Liver (tissue), 9 donors: ENCODE measurements around the gene CGAS. TPM values are rescaled to one million over a fixed set of nuclear protein-coding genes. Genes with fewer than 3 reads are reported as not detected.
A peak's percentile ranks its signal among the peaks of the same experiment; 100 is the strongest.

Experiments
- DNase-seq: peaks from one replicate; pipeline ENCODE4 v3.0.0-alpha.2; 2017; ENCODE audit warnings: low spot score
- H3K27ac ChIP-seq, 2 donors: one replicate each; pipeline ENCODE4 v1.7.0; 2013; ENCODE audit warnings: inconsistent platforms in 2 of 2, low read length in 2 of 2, control low read depth in 1 of 2, low read depth in 1 of 2, mild to moderate bottlenecking in 1 of 2
- H3K27me3 ChIP-seq, 4 donors: one replicate each; pipeline versions ENCODE4 v1.6.1 to v1.7.0; 2013; ENCODE audit warnings: low read length in 3 of 4, inconsistent platforms in 1 of 4, mild to moderate bottlenecking in 1 of 4, moderate library complexity in 1 of 4; ENCODE audit not compliant: control insufficient read depth in 4 of 4, insufficient read depth in 4 of 4
- H3K36me3 ChIP-seq, 4 donors: one replicate each; pipeline versions ENCODE4 v1.6.1 to v1.7.0; 2013; ENCODE audit warnings: low read length in 3 of 4, mild to moderate bottlenecking in 3 of 4, low read depth in 1 of 4, moderate library complexity in 1 of 4; ENCODE audit not compliant: control insufficient read depth in 4 of 4, insufficient read depth in 3 of 4
- H3K4me1 ChIP-seq, 4 donors: one replicate each; pipeline versions ENCODE4 v1.6.1 to v1.7.0; 2013; ENCODE audit warnings: low read length in 3 of 4, mild to moderate bottlenecking in 3 of 4, moderate library complexity in 1 of 4; ENCODE audit not compliant: control insufficient read depth in 4 of 4, insufficient read depth in 4 of 4
- H3K4me3 ChIP-seq, 3 donors: one replicate each; pipeline versions ENCODE4 v1.6.1 to v1.7.0; 2013; ENCODE audit warnings: low read length in 3 of 3, control low read depth in 1 of 3, low read depth in 1 of 3, mild to moderate bottlenecking in 1 of 3
- H3K9ac ChIP-seq, 2 donors: one replicate each; pipeline ENCODE4 v1.7.0; 2013; ENCODE audit warnings: low read length in 2 of 2, mild to moderate bottlenecking in 2 of 2, moderate library complexity in 2 of 2, control low read depth in 1 of 2, low read depth in 1 of 2
- H3K9me3 ChIP-seq, 4 donors: one replicate each; pipeline versions ENCODE4 v1.6.1 to v1.7.0; 2013; ENCODE audit warnings: low read length in 3 of 4; ENCODE audit not compliant: control insufficient read depth in 4 of 4
- ATF3 ChIP-seq: IDR thresholded peaks from 2 replicates; pipeline ENCODE4 v1.6.1; 2016; ENCODE audit warnings: antibody characterized with exemption
- EGR1 ChIP-seq, 2 donors: IDR thresholded peaks; 2 replicates each; pipeline ENCODE4 v1.6.1; 2016 to 2018; ENCODE audit warnings: antibody characterized with exemption in 2 of 2, low read depth in 2 of 2
- FOXA1 ChIP-seq: IDR thresholded peaks from 2 replicates; pipeline ENCODE4 v1.6.1; 2016; ENCODE audit warnings: antibody characterized with exemption
- FOXA2 ChIP-seq: IDR thresholded peaks from 2 replicates; pipeline ENCODE4 v1.6.1; 2016; ENCODE audit warnings: antibody characterized with exemption
- GABPA ChIP-seq, 2 donors: IDR thresholded peaks in 1 of 2; conservative IDR thresholded peaks in 1 of 2; 2 replicates each; pipeline ENCODE4 v1.6.1; 2016; ENCODE audit warnings: antibody characterized with exemption in 2 of 2, mild to moderate bottlenecking in 1 of 2, moderate library complexity in 1 of 2
- HNF4A ChIP-seq, 2 donors: conservative IDR thresholded peaks; 2 replicates each; pipeline ENCODE4 v1.6.1; 2016; ENCODE audit warnings: antibody characterized with exemption in 2 of 2, mild to moderate bottlenecking in 2 of 2
- HNF4G ChIP-seq: IDR thresholded peaks from 2 replicates; pipeline ENCODE4 v1.6.1; 2016; ENCODE audit warnings: antibody characterized with exemption
- JUND ChIP-seq, 2 donors: IDR thresholded peaks; 2 replicates each; pipeline ENCODE4 v1.6.1; 2016; ENCODE audit warnings: antibody characterized with exemption in 2 of 2
- NR2F2 ChIP-seq: IDR thresholded peaks from 2 replicates; pipeline ENCODE4 v1.6.1; 2016; ENCODE audit warnings: antibody characterized with exemption
- RAD21 ChIP-seq, 2 donors: IDR thresholded peaks; 2 replicates each; pipeline ENCODE4 v1.6.1; 2016; ENCODE audit warnings: antibody characterized with exemption in 2 of 2, mild to moderate bottlenecking in 2 of 2
- RXRA ChIP-seq, 2 donors: IDR thresholded peaks; 2 replicates each; pipeline ENCODE4 v1.6.1; 2017 to 2018; ENCODE audit warnings: antibody characterized with exemption in 2 of 2, mild to moderate bottlenecking in 1 of 2
- SP1 ChIP-seq: IDR thresholded peaks from 2 replicates; pipeline ENCODE4 v1.6.1; 2018; ENCODE audit warnings: antibody characterized with exemption, mild to moderate bottlenecking
- TAF1 ChIP-seq: conservative IDR thresholded peaks from 2 replicates; pipeline ENCODE4 v1.6.1; 2016; ENCODE audit warnings: antibody characterized with exemption, mild to moderate bottlenecking
- YY1 ChIP-seq: IDR thresholded peaks from 2 replicates; pipeline ENCODE4 v1.6.1; 2016; ENCODE audit warnings: antibody characterized with exemption, mild to moderate bottlenecking
- WGBS: extraction: QIAGEN DNeasy Blood & Tissue Kit; methylation state at CpG from one replicate; pipeline ENCODE4 v1.1.7; 2013; 5-methylcytosine and 5-hydroxymethylcytosine counted together
- polyA plus RNA-seq, 2 donors: library from polyadenylated mRNA; stranded (reverse) in 1 of 2; unstranded in 1 of 2; fragments of 200-250 nt in 1 of 2; fragments of >200 nt in 1 of 2; fragmentation: Nextera tagmentation in 1 of 2; extraction: Ambion mirVana in 1 of 2; gene quantifications; one replicate each; pipeline versions ENCODE4 v1.2.1 to v1.2.3, GENCODE V29; 2013 to 2015
- total RNA-seq, 2 donors: library from RNA; depleted of rRNA; stranded (reverse); fragments of >200 nt; gene quantifications; one replicate each; pipeline ENCODE4 v1.2.3, GENCODE V29; 2014
- TF ChIP-seq, protein P1 (sequence below): IDR thresholded peaks from 2 replicates; pipeline ENCODE4 v1.6.1; 2016; ENCODE audit warnings: antibody characterized with exemption
- TF ChIP-seq, protein P2 (sequence below): IDR thresholded peaks from 2 replicates; pipeline ENCODE4 v1.6.1; 2016; ENCODE audit warnings: antibody characterized with exemption, mild to moderate bottlenecking
- TF ChIP-seq, protein P3 (sequence below): fragments of 150-350 bp; IDR thresholded peaks from 2 replicates; pipeline ENCODE4 v1.5.1; 2017; ENCODE audit warnings: improper control_type of control experiment, low read depth, low read length; ENCODE audit not compliant: missing input control
- TF ChIP-seq, protein P4 (sequence below): IDR thresholded peaks from 2 replicates; pipeline ENCODE4 v1.6.1; 2016; ENCODE audit warnings: antibody characterized with exemption
- donor health status: healthy.
- donor health status: healthy.
- donor health status: healthy.
- donor health status: healthy.
- donor health status: healthy.

CGAS gene
- total and polyA plus RNA-seq, 4 donors: 0.36 to 4.9 (median 1.2) TPM

- peaks cover 0 to 9% (median 0%) of the 10 kb centered on the region in 4 donors for H3K36me3 ChIP-seq
- WGBS: 94% methylated on average over 3 of the region's 3 CpGs
Observed at GRCh38 chr6:73443555-73443954, 8.5 kb downstream of the CGAS start.

DNA sequence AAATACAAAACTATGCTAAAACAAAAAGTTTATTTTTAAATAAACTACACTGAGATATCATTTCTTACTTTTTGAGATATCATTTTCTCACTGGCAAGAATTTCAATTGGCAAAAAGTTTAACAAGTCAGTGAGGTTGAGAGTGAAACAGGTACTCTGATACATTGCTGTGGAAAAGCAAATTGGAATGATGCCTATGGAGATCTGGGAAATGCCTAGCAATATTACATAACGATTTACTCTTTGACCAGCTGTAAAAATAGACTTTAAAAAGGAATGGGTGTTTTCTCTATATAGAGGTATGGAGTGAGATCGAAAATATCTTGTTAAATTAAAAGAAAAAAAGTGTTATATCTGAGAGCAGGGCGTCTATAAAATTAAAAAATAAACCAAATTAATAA is 16.9 kb downstream of the CGAS start:
- DNase-seq: no peak
- WGBS: 58% methylated on average over 3 of the region's 3 CpGs
- no peak overlapping the region for H3K27ac ChIP-seq
- no peaks in the 10 kb centered on the region for H3K27me3 ChIP-seq
- no peak overlapping the region for H3K9ac ChIP-seq
- H3K9me3 ChIP-seq: no peaks in the 10 kb centered on the region
- H3K4me1 ChIP-seq: peaks cover 0 to 1% (median 0%) of the 10 kb centered on the region in 4 donors
- peaks cover 0 to 5% (median 0%) of the 10 kb centered on the region in 4 donors for H3K36me3 ChIP-seq
- no peak overlapping the region for H3K4me3 ChIP-seq
- TF ChIP-seq, protein P1, sequence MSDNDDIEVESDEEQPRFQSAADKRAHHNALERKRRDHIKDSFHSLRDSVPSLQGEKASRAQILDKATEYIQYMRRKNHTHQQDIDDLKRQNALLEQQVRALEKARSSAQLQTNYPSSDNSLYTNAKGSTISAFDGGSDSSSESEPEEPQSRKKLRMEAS: no peak
- TF ChIP-seq TAF1 (no peak), FOXA1 (no peak), SP1 (peak; percentile 27), ATF3 (no peak), HNF4G (no peak), RAD21 (IDR thresholded peaks at IDR 0.05) (peak in 1 of 2 donors; percentile 36), GABPA (IDR thresholded peaks at IDR 0.05 in 1 of 2, conservative IDR thresholded peaks at IDR 0.05 in 1 of 2) (no peak), HNF4A (conservative IDR thresholded peaks at IDR 0.05) (peak; percentile 56 to 72)
- TF ChIP-seq, protein P2, sequence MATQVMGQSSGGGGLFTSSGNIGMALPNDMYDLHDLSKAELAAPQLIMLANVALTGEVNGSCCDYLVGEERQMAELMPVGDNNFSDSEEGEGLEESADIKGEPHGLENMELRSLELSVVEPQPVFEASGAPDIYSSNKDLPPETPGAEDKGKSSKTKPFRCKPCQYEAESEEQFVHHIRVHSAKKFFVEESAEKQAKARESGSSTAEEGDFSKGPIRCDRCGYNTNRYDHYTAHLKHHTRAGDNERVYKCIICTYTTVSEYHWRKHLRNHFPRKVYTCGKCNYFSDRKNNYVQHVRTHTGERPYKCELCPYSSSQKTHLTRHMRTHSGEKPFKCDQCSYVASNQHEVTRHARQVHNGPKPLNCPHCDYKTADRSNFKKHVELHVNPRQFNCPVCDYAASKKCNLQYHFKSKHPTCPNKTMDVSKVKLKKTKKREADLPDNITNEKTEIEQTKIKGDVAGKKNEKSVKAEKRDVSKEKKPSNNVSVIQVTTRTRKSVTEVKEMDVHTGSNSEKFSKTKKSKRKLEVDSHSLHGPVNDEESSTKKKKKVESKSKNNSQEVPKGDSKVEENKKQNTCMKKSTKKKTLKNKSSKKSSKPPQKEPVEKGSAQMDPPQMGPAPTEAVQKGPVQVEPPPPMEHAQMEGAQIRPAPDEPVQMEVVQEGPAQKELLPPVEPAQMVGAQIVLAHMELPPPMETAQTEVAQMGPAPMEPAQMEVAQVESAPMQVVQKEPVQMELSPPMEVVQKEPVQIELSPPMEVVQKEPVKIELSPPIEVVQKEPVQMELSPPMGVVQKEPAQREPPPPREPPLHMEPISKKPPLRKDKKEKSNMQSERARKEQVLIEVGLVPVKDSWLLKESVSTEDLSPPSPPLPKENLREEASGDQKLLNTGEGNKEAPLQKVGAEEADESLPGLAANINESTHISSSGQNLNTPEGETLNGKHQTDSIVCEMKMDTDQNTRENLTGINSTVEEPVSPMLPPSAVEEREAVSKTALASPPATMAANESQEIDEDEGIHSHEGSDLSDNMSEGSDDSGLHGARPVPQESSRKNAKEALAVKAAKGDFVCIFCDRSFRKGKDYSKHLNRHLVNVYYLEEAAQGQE: no peak

More at GRCh38 chr6:73443555-73443954, 8.5 kb downstream of the CGAS start:
- Histone ChIP-seq H3K9ac (no peak overlapping the region), H3K4me1 (no peaks in the 10 kb centered on the region), H3K9me3 (no peaks in the 10 kb centered on the region), H3K27ac (no peak overlapping the region), H3K27me3 (no peaks in the 10 kb centered on the region), H3K4me3 (no peak overlapping the region)
- TF ChIP-seq FOXA2 (no peak), YY1 (no peak), SP1 (no peak), RXRA (IDR thresholded peaks at IDR 0.05) (no peak), NR2F2 (no peak), GABPA (IDR thresholded peaks at IDR 0.05 in 1 of 2, conservative IDR thresholded peaks at IDR 0.05 in 1 of 2) (no peak), RAD21 (IDR thresholded peaks at IDR 0.05) (no peak), JUND (IDR thresholded peaks at IDR 0.05) (no peak), HNF4A (conservative IDR thresholded peaks at IDR 0.05) (no peak), EGR1 (IDR thresholded peaks at IDR 0.05; ENCODE audit: low read depth in 2 of 2) (no peak), HNF4G (no peak)
- TF ChIP-seq, protein P3, sequence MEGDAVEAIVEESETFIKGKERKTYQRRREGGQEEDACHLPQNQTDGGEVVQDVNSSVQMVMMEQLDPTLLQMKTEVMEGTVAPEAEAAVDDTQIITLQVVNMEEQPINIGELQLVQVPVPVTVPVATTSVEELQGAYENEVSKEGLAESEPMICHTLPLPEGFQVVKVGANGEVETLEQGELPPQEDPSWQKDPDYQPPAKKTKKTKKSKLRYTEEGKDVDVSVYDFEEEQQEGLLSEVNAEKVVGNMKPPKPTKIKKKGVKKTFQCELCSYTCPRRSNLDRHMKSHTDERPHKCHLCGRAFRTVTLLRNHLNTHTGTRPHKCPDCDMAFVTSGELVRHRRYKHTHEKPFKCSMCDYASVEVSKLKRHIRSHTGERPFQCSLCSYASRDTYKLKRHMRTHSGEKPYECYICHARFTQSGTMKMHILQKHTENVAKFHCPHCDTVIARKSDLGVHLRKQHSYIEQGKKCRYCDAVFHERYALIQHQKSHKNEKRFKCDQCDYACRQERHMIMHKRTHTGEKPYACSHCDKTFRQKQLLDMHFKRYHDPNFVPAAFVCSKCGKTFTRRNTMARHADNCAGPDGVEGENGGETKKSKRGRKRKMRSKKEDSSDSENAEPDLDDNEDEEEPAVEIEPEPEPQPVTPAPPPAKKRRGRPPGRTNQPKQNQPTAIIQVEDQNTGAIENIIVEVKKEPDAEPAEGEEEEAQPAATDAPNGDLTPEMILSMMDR: no peak
- TF ChIP-seq, protein P2: no peak
- TF ChIP-seq, protein P1: no peak
- TF ChIP-seq, protein P4, sequence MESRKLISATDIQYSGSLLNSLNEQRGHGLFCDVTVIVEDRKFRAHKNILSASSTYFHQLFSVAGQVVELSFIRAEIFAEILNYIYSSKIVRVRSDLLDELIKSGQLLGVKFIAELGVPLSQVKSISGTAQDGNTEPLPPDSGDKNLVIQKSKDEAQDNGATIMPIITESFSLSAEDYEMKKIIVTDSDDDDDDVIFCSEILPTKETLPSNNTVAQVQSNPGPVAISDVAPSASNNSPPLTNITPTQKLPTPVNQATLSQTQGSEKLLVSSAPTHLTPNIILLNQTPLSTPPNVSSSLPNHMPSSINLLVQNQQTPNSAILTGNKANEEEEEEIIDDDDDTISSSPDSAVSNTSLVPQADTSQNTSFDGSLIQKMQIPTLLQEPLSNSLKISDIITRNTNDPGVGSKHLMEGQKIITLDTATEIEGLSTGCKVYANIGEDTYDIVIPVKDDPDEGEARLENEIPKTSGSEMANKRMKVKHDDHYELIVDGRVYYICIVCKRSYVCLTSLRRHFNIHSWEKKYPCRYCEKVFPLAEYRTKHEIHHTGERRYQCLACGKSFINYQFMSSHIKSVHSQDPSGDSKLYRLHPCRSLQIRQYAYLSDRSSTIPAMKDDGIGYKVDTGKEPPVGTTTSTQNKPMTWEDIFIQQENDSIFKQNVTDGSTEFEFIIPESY: no peak
- no peak for DNase-seq
